Measurements from ENCODE around the gene CACNB2.
"Not testable (repeated sequence)": the region's sequence is repeated elsewhere in the genome, so short reads cannot be mapped to it uniquely, and the experiment has no call there.

Gene CACNB2

DNA sequence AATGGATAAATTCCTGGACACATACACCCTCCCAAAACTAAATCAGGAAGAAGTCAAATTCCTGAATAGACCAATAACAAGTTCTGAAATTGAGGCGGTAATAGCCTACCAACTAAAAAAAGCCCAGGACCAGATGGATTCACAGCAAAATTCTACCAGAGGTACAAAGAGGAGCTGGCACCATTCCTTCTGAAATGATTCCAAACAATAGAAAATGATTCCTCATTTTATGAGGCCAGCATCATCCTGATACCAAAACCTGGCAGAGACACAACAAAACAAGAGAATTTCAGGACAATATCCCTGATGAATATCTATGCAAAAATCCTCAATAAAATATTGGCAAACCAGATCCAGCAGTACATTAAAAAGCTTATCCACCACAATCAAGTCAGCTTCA lies 450.9 kb downstream of the CACNB2 start:
- H3K27me3 ChIP-seq (ENCODE audit: control insufficient read depth, insufficient read depth, low read length); H3K36me3 ChIP-seq (ENCODE audit: control insufficient read depth, insufficient read depth, low read length); H3K4me1 ChIP-seq (ENCODE audit: control insufficient read depth, insufficient read depth, low read length); H3K9ac ChIP-seq (ENCODE audit: low read depth, low read length); H3K27ac ChIP-seq (ENCODE audit: low read depth, low read length); H3K9me3 ChIP-seq (ENCODE audit: control insufficient read depth, insufficient read depth, low read length); H3K4me3 ChIP-seq (ENCODE audit: low read depth, low read length): not testable (repeated sequence)
